ENCODE results near the gene PLEKHG3.

GRCh38 chr14:64700894-64701293 lies 3.3 kb upstream of the PLEKHG3 start:
- no peak for TF ChIP-seq E2F4 (CRISPR knock-in tag; IDR thresholded peaks at IDR 0.05; ENCODE audit: borderline replicate concordance, low read depth)
- no peak for TF ChIP-seq CTCF (IDR thresholded peaks at IDR 0.05)
- TF ChIP-seq AFF4 (CRISPR knock-in tag; IDR thresholded peaks at IDR 0.05; ENCODE audit: borderline replicate concordance) = no peak
- no peak for TF ChIP-seq NR3C1 (CRISPR knock-in tag; conservative IDR thresholded peaks at IDR 0.05; ENCODE audit: low read depth)
- no peak for TF ChIP-seq RELA (CRISPR knock-in tag; IDR thresholded peaks at IDR 0.05; ENCODE audit: borderline replicate concordance)
- no peak for TF ChIP-seq SP1 (CRISPR knock-in tag; conservative IDR thresholded peaks at IDR 0.05)
- TF ChIP-seq ZNF532 (CRISPR knock-in tag; IDR thresholded peaks at IDR 0.05; ENCODE audit: borderline replicate concordance) = no peak
- TF ChIP-seq E2F5 (CRISPR knock-in tag; IDR thresholded peaks at IDR 0.05) = no peak

Data from WTC11 (cell line).